SU-DHL-6 (cell line): ENCODE results near the gene WNT7B.

Experiments
- EZH2phosphoT487 ChIP-seq: fragments of 200-600 bp; sonication (generic), shearing (Covaris generic); conservative IDR thresholded peaks from 2 replicates; pipeline ENCODE4 v1.6.1; 2018; ENCODE audit warnings: mild to moderate bottlenecking, antibody characterized with exemption, low read length, moderate library complexity, mixed read lengths
- TF ChIP-seq, protein P1 (sequence below): fragments of 200-600 bp; sonication (generic); IDR thresholded peaks from one replicate; pipeline ENCODE4 v1.5.1; 2017; ENCODE audit warnings: antibody characterized with exemption, mild to moderate bottlenecking, low read length, moderate library complexity; ENCODE audit not compliant: insufficient read depth, poor library complexity, severe bottlenecking

DNA sequence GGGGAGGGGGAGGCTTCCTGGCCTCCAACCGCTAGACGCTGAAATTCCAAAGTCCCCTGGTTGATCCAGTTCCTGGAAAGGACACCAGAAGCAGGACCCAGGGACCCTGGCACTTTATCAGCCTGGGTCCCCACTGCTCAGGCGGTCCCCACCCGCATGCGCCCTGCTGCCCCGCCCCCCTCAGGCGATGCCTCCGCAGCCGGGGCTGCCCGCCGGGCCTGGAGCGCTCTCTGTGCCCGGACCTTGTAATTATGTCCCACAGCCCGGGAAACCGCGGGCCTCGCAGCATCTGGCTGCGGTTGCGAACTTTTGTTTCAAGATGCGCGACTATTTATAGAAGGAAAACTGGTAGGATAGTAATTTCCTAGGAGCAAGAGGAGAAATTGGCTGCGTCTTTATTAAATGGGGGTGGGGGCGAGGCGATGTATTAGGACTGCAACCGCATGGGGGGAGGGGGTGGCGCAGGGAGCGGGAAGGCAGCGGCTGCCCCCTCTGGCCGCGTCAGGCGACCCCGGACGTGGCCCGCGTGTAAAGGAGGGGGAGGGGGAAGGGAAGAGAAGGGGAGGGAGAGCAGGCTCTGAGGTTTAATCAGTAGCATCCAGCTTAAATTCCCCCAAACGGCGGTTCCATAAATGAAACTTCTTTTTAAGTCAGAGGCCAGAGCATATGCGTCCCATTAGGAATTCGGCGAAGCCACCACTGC, 6.1 kb downstream of the WNT7B start:
- TF ChIP-seq, protein P1, sequence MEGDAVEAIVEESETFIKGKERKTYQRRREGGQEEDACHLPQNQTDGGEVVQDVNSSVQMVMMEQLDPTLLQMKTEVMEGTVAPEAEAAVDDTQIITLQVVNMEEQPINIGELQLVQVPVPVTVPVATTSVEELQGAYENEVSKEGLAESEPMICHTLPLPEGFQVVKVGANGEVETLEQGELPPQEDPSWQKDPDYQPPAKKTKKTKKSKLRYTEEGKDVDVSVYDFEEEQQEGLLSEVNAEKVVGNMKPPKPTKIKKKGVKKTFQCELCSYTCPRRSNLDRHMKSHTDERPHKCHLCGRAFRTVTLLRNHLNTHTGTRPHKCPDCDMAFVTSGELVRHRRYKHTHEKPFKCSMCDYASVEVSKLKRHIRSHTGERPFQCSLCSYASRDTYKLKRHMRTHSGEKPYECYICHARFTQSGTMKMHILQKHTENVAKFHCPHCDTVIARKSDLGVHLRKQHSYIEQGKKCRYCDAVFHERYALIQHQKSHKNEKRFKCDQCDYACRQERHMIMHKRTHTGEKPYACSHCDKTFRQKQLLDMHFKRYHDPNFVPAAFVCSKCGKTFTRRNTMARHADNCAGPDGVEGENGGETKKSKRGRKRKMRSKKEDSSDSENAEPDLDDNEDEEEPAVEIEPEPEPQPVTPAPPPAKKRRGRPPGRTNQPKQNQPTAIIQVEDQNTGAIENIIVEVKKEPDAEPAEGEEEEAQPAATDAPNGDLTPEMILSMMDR, result no peak
- TF ChIP-seq EZH2phosphoT487, result no peak
